Measurements from ENCODE around the gene PLBD2. TPM values are rescaled to one million over a fixed set of nuclear protein-coding genes. Genes with fewer than 3 reads are reported as not detected.

The PLBD2 gene
- total RNA-seq, 1 experiment from 2014 or later = 18.8 TPM

- Histone ChIP-seq H3K9me2 (replicated peaks; ENCODE audit: low read length) (no peaks in the 10 kb centered on the region), H3K4me2 (ENCODE audit: low read length) (no peak overlapping the region), H4K20me1 (ENCODE audit: low read length) (no peaks in the 10 kb centered on the region), H3K4me1 (ENCODE audit: insufficient read depth, low read length) (no peaks in the 10 kb centered on the region), H3K36me3 (ENCODE audit: low read depth, low read length) (no peaks in the 10 kb centered on the region), H3K9ac (ENCODE audit: low read length) (no peak overlapping the region), H3K27me3 (ENCODE audit: low read length) (no peaks in the 10 kb centered on the region), H2AFZ (ENCODE audit: low read length) (no peak overlapping the region), H3K79me2 (ENCODE audit: low read length) (peaks cover 2% of the 10 kb centered on the region; the same call in 1 of the 2 replicates), H3K27ac (ENCODE audit: low read length) (no peak overlapping the region), H3F3A (ENCODE audit: low read length, unreplicated experiment) (no peaks in the 10 kb centered on the region), H3K9me3 (ENCODE audit: low read length) (no peaks in the 10 kb centered on the region), H3K4me3 (ENCODE audit: low read length) (no peak overlapping the region)
- no peak for TF ChIP-seq EZH2phosphoT487 (IDR thresholded peaks at IDR 0.05; ENCODE audit: borderline replicate concordance, low read length)
- no peak for TF ChIP-seq CTCF (conservative IDR thresholded peaks at IDR 0.05; ENCODE audit: low read depth, low read length)
- no peak for ATAC-seq
- intact Hi-C loops (cut with micrococcal nuclease) = no loop called here
- no TSS peak for BruUV-seq (replicated peaks)
- ChIA-PET CTCF (no interaction called here), POLR2A (ENCODE audit: unreplicated experiment) (no interaction called here)
- DNase-seq = no peak
Measured at GRCh38 chr12:113365639-113366395, 7.4 kb downstream of the PLBD2 start.

- intact Hi-C loops (cut with micrococcal nuclease) = no loop called here
- Histone ChIP-seq H3K9me3 (ENCODE audit: low read length) (no peaks in the 10 kb centered on the region), H4K20me1 (ENCODE audit: low read length) (no peaks in the 10 kb centered on the region), H3K27me3 (ENCODE audit: low read length) (no peaks in the 10 kb centered on the region), H3K9me2 (replicated peaks; ENCODE audit: low read length) (no peaks in the 10 kb centered on the region), H3F3A (ENCODE audit: low read length, unreplicated experiment) (no peaks in the 10 kb centered on the region), H3K4me2 (ENCODE audit: low read length) (no peak overlapping the region), H3K4me3 (ENCODE audit: low read length) (no peak overlapping the region), H3K27ac (ENCODE audit: low read length) (no peak overlapping the region), H3K36me3 (ENCODE audit: low read depth, low read length) (no peaks in the 10 kb centered on the region), H3K9ac (ENCODE audit: low read length) (no peak overlapping the region), H3K4me1 (ENCODE audit: insufficient read depth, low read length) (no peaks in the 10 kb centered on the region), H2AFZ (ENCODE audit: low read length) (no peak overlapping the region), H3K79me2 (ENCODE audit: low read length) (no peaks in the 10 kb centered on the region)
- no peak for ATAC-seq
- TF ChIP-seq EZH2phosphoT487 (IDR thresholded peaks at IDR 0.05; ENCODE audit: borderline replicate concordance, low read length) (no peak), CTCF (conservative IDR thresholded peaks at IDR 0.05; ENCODE audit: low read depth, low read length) (no peak), EZH2 (IDR thresholded peaks at IDR 0.05; ENCODE audit: low read length, unreplicated experiment) (no peak)
- CTCF ChIA-PET = no interaction called here
- no peak for DNase-seq
- POLR2A ChIA-PET (ENCODE audit: unreplicated experiment) = no interaction called here
- BruUV-seq (replicated peaks) = no TSS peak
Measured at GRCh38 chr12:113366827-113367226, 8.4 kb downstream of the PLBD2 start.

GRCh38 chr12:113368331-113368730 is 9.9 kb downstream of the PLBD2 start:
- no peaks in the 10 kb centered on the region for H3K9me3 ChIP-seq (ENCODE audit: low read length)

More at GRCh38 chr12:113368331-113368730, 9.9 kb downstream of the PLBD2 start:
- Histone ChIP-seq H3K4me2 (ENCODE audit: low read length) (no peak overlapping the region), H3K27me3 (ENCODE audit: low read length) (no peaks in the 10 kb centered on the region), H3K9ac (ENCODE audit: low read length) (no peak overlapping the region), H3F3A (ENCODE audit: low read length, unreplicated experiment) (no peaks in the 10 kb centered on the region), H3K79me2 (ENCODE audit: low read length) (no peaks in the 10 kb centered on the region), H4K20me1 (ENCODE audit: low read length) (no peaks in the 10 kb centered on the region), H3K4me1 (ENCODE audit: insufficient read depth, low read length) (no peaks in the 10 kb centered on the region), H2AFZ (ENCODE audit: low read length) (no peak overlapping the region), H3K4me3 (ENCODE audit: low read length) (no peak overlapping the region), H3K36me3 (ENCODE audit: low read depth, low read length) (peaks cover 7% of the 10 kb centered on the region; the same call in 1 of the 2 replicates), H3K9me2 (replicated peaks; ENCODE audit: low read length) (no peaks in the 10 kb centered on the region), H3K27ac (ENCODE audit: low read length) (no peak overlapping the region)
- intact Hi-C loops (cut with micrococcal nuclease) = no loop called here
- DNase-seq (no peak), ATAC-seq (no peak)
- no TSS peak for BruUV-seq (replicated peaks)
- ChIA-PET POLR2A (ENCODE audit: unreplicated experiment) (no interaction called here), CTCF (no interaction called here)
- no peak for TF ChIP-seq CTCF (conservative IDR thresholded peaks at IDR 0.05; ENCODE audit: low read depth, low read length)
- TF ChIP-seq EZH2phosphoT487 (IDR thresholded peaks at IDR 0.05; ENCODE audit: borderline replicate concordance, low read length) = no peak
- no peak for TF ChIP-seq EZH2 (IDR thresholded peaks at IDR 0.05; ENCODE audit: low read length, unreplicated experiment)
